Measurements from ENCODE around the gene SNCB.

DNA sequence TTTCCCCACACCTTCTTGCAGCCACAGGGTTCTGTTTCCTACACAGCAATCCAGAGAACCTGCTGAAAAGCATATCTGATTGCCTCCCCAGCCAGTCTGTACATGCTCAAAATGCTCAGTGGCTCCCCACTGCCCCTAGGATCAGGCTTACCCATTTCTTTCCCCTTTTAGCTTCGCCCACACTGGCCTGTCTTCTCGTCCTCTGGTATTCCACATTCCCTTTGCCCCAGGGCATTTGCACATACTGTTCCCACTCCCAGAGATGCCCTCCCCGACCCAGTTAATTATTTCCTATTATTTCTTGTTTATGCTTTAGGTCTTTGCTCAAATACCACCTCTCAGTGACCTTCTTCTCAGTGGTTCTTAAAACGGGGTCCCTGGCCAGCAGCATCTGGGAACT is 10.3 kb upstream of the SNCB start:
- TF ChIP-seq CEBPB (IDR thresholded peaks at IDR 0.05) = no peak
- TF ChIP-seq CREB1 (IDR thresholded peaks at IDR 0.05; ENCODE audit: low read depth) = no peak
- no peak for TF ChIP-seq ZBTB7A (IDR thresholded peaks at IDR 0.05; ENCODE audit: low read depth)
- no peak for TF ChIP-seq EP300 (IDR thresholded peaks at IDR 0.05; ENCODE audit: borderline replicate concordance)
- no peak for TF ChIP-seq RAD21 (IDR thresholded peaks at IDR 0.05; ENCODE audit: low read depth)
- TF ChIP-seq TAF1 (IDR thresholded peaks at IDR 0.05; ENCODE audit: low read depth) = no peak
- TF ChIP-seq, protein P1, sequence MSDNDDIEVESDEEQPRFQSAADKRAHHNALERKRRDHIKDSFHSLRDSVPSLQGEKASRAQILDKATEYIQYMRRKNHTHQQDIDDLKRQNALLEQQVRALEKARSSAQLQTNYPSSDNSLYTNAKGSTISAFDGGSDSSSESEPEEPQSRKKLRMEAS (IDR thresholded peaks at IDR 0.05) = no peak
- no peak for TF ChIP-seq YY1 (IDR thresholded peaks at IDR 0.05; ENCODE audit: low read depth)
- TF ChIP-seq FOXM1 (IDR thresholded peaks at IDR 0.05; ENCODE audit: borderline replicate concordance, low read depth) = no peak
- TF ChIP-seq, protein P2, sequence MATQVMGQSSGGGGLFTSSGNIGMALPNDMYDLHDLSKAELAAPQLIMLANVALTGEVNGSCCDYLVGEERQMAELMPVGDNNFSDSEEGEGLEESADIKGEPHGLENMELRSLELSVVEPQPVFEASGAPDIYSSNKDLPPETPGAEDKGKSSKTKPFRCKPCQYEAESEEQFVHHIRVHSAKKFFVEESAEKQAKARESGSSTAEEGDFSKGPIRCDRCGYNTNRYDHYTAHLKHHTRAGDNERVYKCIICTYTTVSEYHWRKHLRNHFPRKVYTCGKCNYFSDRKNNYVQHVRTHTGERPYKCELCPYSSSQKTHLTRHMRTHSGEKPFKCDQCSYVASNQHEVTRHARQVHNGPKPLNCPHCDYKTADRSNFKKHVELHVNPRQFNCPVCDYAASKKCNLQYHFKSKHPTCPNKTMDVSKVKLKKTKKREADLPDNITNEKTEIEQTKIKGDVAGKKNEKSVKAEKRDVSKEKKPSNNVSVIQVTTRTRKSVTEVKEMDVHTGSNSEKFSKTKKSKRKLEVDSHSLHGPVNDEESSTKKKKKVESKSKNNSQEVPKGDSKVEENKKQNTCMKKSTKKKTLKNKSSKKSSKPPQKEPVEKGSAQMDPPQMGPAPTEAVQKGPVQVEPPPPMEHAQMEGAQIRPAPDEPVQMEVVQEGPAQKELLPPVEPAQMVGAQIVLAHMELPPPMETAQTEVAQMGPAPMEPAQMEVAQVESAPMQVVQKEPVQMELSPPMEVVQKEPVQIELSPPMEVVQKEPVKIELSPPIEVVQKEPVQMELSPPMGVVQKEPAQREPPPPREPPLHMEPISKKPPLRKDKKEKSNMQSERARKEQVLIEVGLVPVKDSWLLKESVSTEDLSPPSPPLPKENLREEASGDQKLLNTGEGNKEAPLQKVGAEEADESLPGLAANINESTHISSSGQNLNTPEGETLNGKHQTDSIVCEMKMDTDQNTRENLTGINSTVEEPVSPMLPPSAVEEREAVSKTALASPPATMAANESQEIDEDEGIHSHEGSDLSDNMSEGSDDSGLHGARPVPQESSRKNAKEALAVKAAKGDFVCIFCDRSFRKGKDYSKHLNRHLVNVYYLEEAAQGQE (IDR thresholded peaks at IDR 0.05; ENCODE audit: low read depth) = no peak
- no peak for TF ChIP-seq TEAD4 (IDR thresholded peaks at IDR 0.05)
- TF ChIP-seq EGR1 (IDR thresholded peaks at IDR 0.05) = no peak
- TF ChIP-seq TCF12 (IDR thresholded peaks at IDR 0.05; ENCODE audit: low read depth) = no peak
